NCI-H1105 treated with DMSO at 0.1 percent for 48 hours (cell line): ENCODE data around the gene EPM2A.

Experiments
- DNase-seq: peaks from one replicate; lab custom pipeline; 2025; lab: John Stamatoyannopoulos, UW

Gene EPM2A

DNA sequence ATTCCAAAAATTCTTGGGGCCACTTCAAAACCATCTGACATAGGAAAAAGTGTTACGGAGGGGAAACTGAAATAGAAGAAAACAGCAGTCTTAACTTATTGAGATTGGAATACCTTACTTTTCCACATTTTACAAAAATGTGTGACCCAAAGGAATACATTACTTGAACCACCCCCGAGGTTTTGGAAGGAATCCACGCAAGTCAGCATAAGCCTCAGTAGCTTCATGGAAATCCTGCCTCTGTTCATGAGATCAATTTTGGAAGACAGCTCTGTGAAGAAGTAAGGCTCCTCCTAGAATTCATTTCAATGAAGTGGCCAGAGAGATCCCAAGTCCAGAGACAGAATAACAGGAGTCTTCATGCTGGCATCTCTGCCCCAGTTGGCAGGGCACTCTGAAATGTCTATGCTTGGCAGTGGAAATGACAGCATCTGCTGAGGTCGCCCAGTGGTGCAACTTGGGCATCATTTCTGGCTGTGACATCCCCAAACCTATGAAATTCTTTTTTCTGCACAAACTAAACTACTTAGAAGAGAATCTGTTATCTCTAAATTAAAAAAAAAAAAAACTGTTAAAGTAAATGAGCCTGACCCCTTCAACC lies 132.5 kb downstream of the EPM2A start:
- DNase-seq = no peak

DNA sequence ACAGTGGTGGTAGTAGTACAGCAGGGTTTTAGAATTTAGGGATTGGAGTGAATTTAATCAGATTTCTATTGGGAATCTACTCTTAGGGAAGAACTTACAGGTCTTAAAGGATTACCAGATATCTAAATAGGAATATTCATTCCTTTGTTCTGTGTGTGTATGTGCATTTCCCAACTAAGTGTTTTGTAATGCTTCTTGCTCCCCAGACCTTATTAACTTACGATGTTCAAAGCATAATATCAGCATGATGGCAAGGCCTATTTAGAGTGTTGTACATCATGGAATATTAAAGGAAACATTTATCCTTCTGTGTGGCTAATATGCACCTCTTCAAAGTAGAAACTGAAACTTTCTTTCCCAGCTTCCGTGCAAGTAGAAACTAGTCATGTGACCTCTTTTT lies 133.9 kb downstream of the EPM2A start:
- DNase-seq = no peak

DNA sequence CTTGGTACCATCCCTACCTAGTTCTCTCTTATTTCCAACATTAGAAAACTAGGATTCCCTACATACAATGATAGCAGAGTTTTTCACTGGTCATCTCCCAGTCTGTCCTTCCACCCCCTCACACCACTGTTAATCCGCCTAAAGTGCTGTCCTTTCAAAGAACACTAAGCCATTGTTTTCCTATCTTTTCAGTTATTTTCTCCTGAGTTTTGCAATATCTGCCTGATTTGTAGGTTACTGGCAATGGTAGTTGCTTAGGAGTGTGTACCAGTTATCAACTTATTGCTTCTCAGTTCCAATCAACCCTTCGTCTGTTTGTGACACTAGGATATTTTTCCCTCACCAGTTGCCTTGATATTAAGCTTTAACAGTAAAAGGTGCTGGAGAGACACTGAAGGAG lies 135.0 kb downstream of the EPM2A start:
- no peak for DNase-seq

DNA sequence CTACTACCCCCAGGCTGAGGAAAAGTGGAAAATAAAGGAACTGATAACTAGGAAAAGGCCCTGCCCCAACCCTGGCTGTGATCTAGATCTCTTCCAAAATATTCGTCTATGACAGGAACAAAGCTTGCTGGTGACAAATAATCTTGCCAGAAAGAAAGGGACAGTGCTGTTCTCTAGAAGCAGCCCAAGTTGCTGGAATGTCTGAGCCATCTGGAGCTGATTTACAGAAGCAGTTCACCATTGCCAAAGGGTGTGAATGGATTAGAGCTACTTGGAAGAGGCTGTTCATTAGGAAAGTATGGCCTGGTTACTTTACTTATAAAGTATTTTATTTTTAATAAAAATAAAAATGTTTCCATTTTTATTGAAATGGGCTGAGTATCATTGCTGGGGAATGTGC lies 146.3 kb downstream of the EPM2A start:
- no peak for DNase-seq

DNA sequence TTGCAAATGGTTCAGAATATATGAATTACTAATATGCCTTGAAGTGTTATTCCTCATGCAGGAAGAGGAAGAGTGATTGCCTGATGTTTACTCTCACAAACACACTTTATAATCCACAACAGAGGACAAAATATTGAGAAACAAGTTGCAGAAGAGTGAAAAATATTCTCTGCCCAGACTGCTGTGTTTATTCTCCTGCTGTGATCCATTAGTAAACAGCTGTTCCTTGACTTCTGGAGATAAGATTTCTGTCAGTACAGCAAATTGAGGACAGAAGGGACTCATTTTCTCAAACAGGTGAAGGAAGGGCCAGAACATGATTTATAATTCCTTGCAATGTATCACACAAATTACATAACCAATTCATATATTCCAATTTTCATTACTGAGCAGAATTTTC lies 148.0 kb downstream of the EPM2A start:
- no peak for DNase-seq

DNA sequence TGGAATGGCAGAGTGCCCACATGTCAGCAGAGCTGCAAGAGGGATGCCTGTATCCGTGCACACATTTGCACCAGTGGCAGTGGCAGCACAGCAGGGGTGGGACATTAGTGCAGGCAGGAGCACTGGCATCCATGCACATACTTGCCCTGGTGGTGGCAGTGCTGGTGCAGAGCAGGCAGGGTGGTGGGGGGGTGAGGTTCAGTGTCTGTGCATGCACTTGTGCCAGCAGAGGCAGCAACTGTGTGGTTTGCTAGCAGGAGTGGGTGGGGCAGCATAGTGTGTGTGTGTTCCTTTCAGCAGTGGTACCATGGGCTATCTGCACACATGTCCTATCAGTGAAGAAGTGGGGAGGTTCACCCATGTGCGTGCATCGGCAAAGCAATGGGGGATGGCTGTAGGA lies 151.6 kb downstream of the EPM2A start:
- no peak for DNase-seq
